Measurements from ENCODE around the gene PDE6A.
"Not testable (repeated sequence)": the region's sequence is repeated elsewhere in the genome, so short reads cannot be mapped to it uniquely, and the experiment has no call there.

Gene PDE6A

GRCh38 chr5:149895416-149896345 is 48.9 kb downstream of the PDE6A start:
- no peak for DNase-seq (ENCODE audit: low spot score)

- no peak for DNase-seq (ENCODE audit: low spot score)
Measured at GRCh38 chr5:149894237-149894636, 50.4 kb downstream of the PDE6A start.

DNA sequence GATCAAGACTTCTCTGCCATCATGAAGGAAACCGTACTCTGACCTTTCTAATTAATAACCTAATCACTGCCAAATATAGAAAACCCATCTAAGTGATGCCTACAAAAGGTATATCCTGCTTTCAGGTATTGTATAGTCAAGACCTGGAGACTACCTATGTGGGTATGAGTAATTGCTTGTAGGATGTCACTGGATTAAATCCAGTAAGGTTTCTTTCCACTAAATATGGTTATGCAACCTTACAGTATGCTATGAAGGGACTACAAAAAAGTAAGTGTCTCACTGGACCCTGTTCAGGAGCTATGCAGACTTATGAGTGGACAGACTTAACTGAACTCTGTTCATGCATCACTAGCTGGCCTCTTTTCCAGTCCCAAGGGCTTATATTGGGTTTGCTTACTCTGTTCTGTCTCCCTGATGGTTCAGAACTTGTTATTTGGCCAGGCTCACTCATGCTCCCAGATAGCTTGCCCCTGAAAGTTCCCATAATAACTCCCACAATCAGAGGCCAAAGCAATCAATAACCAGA is 51.1 kb downstream of the PDE6A start:
- no peak for DNase-seq (ENCODE audit: low spot score)

DNA sequence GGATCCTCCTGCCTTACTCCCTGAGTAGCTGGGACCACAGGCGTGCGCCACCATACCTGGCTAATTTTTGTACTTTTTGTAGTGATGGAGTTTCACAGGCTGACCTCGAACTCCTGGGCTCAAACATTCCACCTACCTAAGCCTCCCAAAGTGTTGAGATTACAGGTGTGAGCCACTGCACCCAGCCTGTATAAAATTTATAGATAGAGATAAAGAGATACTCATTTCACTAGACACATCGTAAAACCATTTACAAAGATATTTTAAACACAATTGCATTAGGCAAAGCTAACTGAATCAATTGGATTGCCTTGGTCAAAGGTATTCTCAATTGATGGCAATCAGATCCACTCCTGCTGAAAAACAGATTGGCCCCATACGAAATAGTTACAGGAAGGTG is 52.0 kb downstream of the PDE6A start:
- DNase-seq (ENCODE audit: low spot score), result no peak

DNA sequence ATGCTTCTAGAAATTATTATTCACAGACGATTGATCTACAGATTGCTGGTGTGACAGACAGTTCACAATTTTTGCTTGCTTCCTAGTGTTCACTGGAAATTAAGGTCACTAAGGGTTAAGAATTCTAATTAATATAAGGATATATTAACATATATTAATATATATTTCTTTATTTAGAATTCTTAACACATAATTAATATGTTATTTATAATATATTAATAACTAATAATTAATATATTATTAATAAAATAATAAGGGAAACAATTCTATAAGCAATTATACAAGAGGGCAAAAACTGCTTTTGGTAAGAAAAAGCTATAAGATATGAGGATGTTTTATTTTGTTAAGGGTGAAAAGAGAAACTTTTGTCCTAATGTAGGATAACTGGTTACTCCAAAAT is 56.3 kb downstream of the PDE6A start:
- no peak for DNase-seq (ENCODE audit: low spot score)

DNA sequence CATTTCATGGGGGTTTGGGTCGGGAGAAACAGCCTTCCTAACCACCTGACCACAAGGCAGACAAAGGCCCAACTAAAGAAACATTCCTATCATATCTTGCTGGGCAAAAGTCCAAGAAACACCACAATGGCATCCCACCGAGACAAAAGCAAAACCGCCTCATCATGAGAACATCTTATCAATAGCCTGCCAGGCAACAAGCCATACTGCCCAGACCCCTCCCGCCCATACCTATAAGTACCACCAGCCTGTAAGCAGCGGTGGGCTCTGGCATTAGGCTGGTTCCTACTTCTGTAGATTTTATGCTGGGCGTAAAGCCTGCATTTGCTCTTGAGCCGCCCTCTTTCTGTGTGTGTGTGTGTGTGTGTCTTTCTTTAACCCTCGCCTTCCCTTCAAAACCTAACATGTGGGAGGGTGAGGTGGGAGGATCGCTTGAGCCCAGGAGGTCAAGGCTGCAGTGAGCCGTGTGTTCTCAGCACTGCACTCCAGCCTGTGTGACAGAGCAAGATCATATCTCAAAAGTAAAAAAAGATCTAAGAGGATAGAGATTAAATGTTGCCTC is 56.9 kb downstream of the PDE6A start:
- no peak for DNase-seq (ENCODE audit: low spot score)

- no peak for DNase-seq (ENCODE audit: low spot score)
Measured at GRCh38 chr5:149886692-149887470, 57.7 kb downstream of the PDE6A start.

DNA sequence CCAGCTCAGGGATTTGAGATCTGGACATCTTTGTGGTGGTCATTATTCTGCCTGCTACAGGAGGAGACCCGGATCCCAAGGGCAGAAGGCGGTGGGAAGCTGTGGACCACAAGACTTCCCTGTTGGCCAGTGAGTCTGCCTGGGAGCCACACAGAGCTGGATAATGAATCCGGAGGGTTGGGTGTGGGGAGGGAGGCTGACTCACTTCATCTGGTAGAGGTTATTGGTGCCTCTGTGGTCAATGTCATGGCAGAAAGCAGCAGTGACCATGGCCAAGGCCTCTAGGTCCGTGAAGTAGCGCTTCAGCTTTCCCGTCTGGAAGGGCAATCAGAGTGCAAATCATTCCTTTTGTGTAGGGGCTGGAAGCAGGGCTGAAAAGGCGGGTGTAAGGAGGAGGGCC is 58.5 kb downstream of the PDE6A start:
- DNase-seq (ENCODE audit: low spot score), result no peak

GRCh38 chr5:149885513-149885912 is 59.1 kb downstream of the PDE6A start:
- DNase-seq (ENCODE audit: low spot score), result no peak

DNA sequence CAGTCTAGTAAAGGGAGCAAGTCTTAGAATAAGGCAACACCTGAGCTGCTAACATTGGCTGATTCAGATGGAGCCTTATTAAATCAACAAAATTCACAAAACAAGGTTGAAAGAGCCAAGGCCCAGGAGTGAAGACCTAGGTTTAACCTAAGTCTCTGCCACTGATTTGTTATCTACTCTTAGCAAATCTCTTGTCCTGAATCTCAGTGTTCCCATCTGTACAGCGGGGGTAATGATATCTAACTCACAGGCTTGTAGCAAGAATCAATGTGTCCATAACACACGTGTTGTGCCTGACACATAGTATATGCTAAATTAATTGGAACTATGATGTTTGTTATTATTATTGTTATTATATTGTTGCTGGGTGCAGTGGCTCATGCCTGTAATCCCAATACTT is 61.0 kb downstream of the PDE6A start:
- DNase-seq (ENCODE audit: low spot score), result no peak

DNA sequence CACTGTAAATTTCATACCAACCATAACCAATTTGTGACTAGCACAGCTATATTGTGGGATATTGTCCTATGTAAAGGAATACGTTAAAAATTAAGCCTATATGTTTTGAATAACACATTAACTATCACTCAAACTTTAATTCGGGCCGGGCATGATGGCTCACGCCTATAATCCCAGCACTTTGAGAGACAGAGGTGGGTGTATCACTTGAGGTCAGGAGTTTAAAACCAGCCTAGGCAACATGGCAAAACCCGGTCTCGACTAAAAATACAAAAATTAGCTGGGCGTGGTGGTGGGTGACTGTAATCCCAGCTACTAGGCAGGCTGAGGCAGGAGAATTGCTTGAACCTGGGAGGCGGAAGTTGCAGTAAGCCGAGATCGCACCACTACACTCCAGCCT is 62.0 kb downstream of the PDE6A start:
- DNase-seq (ENCODE audit: low spot score), result not testable (repeated sequence)

GRCh38 chr5:149881874-149882273 is 62.7 kb downstream of the PDE6A start:
- no peak for DNase-seq (ENCODE audit: low spot score)

GRCh38 chr5:149881069-149881622 is 63.4 kb downstream of the PDE6A start:
- DNase-seq (ENCODE audit: low spot score), result no peak

- DNase-seq (ENCODE audit: low spot score), result not testable (repeated sequence)
Measured at GRCh38 chr5:149879593-149879992, 65.0 kb downstream of the PDE6A start.

DNA sequence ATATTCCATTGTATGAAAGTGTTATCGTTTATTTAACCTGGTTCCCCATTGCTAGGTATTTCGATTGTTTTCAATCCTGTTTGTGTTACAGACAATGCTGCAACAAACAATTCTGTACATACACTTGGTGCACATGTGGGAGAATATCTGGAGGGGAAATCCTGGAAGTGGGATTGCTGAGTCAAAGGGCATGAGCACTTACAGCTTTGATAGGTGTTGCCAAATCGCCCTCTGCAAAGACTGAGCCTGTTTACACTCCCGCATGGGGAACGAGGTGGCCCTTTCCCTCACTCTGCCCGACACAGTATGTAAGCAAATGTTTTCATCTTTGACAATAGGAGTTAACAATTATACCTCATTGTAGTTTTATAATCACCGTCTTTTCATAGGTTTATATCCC is 66.2 kb downstream of the PDE6A start:
- DNase-seq (ENCODE audit: low spot score), result no peak

GRCh38 chr5:149873896-149874295 is 70.7 kb downstream of the PDE6A start:
- no peak for DNase-seq (ENCODE audit: low spot score)

DNA sequence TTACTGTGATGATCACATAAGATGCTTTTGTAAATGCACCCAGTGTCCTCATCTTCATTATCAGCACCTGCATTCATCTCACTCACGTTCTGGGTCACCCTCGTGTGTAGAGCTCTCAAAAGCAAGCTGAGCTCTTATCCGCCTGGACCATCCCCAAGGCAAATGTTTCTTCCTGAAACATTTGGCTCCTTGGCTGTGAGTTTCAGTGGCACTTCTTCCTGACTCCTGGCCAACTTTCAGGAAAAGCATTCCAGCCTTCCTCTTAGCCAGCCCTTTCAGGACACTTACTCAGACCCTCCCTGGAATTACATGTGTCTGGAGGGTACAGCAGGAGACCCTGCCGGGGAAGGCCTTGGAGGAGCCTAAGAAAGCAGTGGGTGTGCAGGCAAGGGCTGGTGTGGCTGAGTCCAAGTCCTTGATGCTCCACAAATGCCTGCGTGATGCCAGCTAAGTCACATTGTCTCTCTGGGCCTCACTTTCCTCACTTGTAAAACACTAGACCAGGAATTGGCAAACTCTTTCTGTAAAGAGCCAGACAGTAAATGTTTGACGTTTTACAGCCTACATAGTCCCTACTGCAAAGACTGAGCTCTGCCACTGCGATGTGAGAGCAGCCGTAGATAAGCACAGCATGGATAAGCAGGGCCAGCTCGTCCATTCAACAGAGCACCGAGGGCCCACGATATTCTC is 72.1 kb downstream of the PDE6A start:
- no peak for DNase-seq (ENCODE audit: low spot score)

- DNase-seq (ENCODE audit: low spot score), result no peak
Measured at GRCh38 chr5:149871471-149871870, 73.1 kb downstream of the PDE6A start.

GRCh38 chr5:149870697-149871096 is 73.9 kb downstream of the PDE6A start:
- DNase-seq (ENCODE audit: low spot score), result no peak

- DNase-seq (ENCODE audit: low spot score), result no peak
Measured at GRCh38 chr5:149870232-149870631, 74.4 kb downstream of the PDE6A start.

GRCh38 chr5:149869411-149869821 is 75.2 kb downstream of the PDE6A start:
- DNase-seq (ENCODE audit: low spot score), result no peak

DNA sequence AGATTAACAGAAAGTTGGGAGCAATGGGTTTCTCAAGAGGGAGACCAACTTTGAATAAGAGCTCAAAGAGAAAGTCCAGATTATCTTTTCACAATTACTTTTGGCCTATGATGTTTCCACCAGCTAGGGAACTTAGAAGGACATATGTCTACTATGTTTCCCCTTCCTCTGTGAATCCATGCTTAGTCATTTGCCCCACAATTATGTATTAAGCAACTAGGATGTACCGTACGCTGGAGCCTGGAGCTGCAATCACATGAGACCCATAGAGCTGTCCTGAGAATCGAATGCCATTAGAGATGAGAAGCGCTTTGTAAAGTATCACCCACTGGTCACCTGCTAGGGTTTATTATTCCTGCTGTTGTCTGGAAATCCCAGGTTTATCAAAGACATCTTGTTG is 78.8 kb downstream of the PDE6A start:
- no peak for DNase-seq (ENCODE audit: low spot score)
